SK-N-SH (cell line): ENCODE data around the gene ZAP70. TPM values are rescaled to one million over a fixed set of nuclear protein-coding genes. Genes with fewer than 3 reads are reported as not detected.

ENCODE experiments used
- CTCF ChIA-PET: fragments of 300-600, 350-600 bp; formaldehyde crosslinking; extraction: SDS; loops from one replicate; lab custom pipeline; 2021; lab: Yijun Ruan, JAX
- POLR2A ChIA-PET: fragments of 350-600 bp; sonication (Branson Sonifier 250); formaldehyde crosslinking; extraction: SDS; loops from one replicate; lab custom pipeline; 2020; ENCODE audit warnings: antibody characterized with exemption, inconsistent platforms; lab: Yijun Ruan, JAX
- DNase-seq: peaks from one replicate; pipeline ENCODE4 v3.0.0; 2012
- H2AFZ ChIP-seq: fragments of 200-600 bp; sonication (generic); 2 replicates; pipeline ENCODE4 v1.8.1; 2016; ENCODE audit warnings: antibody characterized with exemption, mild to moderate bottlenecking, low read depth
- H3F3A ChIP-seq: fragments of 200-600 bp; sonication (generic); replicated peaks from 2 replicates; pipeline ENCODE3; 2016; ENCODE audit warnings: antibody characterized with exemption, mild to moderate bottlenecking; ENCODE audit not compliant: insufficient read depth
- H3K27ac ChIP-seq, 2 experiments: fragments of 200-500 bp in 1 of 2; fragments of 200-600 bp in 1 of 2; sonication (Bioruptor generic) in 1 of 2; sonication (generic), shearing (Covaris generic) in 1 of 2; 2 replicates each; pipeline versions ENCODE4 v1.5.1 to v1.6.1; 2014 to 2016; ENCODE audit warnings: low read depth in 2 of 2, inconsistent platforms in 1 of 2, low read length in 1 of 2, mild to moderate bottlenecking in 1 of 2, mixed read lengths in 1 of 2
- H3K27me3 ChIP-seq: fragments of 200-600 bp; sonication (generic), shearing (Covaris generic); 2 replicates; pipeline ENCODE4 v1.6.1; 2016; ENCODE audit warnings: mixed run types; ENCODE audit not compliant: insufficient read depth
- H3K36me3 ChIP-seq, 2 experiments: fragments of 200-500 bp in 1 of 2; fragments of 200-600 bp in 1 of 2; sonication (Bioruptor generic) in 1 of 2; sonication (generic) in 1 of 2; replicated peaks in 1 of 2; 2 replicates each; pipeline versions ENCODE3 to v1.5.1; 2014 to 2016; ENCODE audit warnings: low read length in 1 of 2, mild to moderate bottlenecking in 1 of 2; ENCODE audit not compliant: insufficient read depth in 2 of 2, control insufficient read depth in 1 of 2
- H3K4me1 ChIP-seq, 2 experiments: fragments of 200-500 bp in 1 of 2; fragments of 200-600 bp in 1 of 2; sonication (Bioruptor generic) in 1 of 2; sonication (generic), shearing (Covaris generic) in 1 of 2; 2 replicates each; pipeline versions ENCODE4 v1.5.1 to v1.6.1; 2014 to 2016; ENCODE audit warnings: low read depth in 1 of 2, low read length in 1 of 2, mixed run types in 1 of 2; ENCODE audit not compliant: insufficient read depth in 2 of 2, control insufficient read depth in 1 of 2
- H3K4me2 ChIP-seq: fragments of 200-600 bp; sonication (generic), shearing (Covaris generic); 2 replicates; pipeline ENCODE4 v1.6.1; 2017; ENCODE audit warnings: mixed run types
- H3K4me3 ChIP-seq, 2 experiments: fragments of 200-500 bp in 1 of 2; fragments of 200-600 bp in 1 of 2; sonication (Bioruptor generic) in 1 of 2; sonication (generic), shearing (Covaris generic) in 1 of 2; 2 replicates each; pipeline versions ENCODE4 v1.5.1 to v1.8.1; 2014 to 2016; ENCODE audit warnings: low read depth in 2 of 2, inconsistent platforms in 1 of 2, low read length in 1 of 2, mild to moderate bottlenecking in 1 of 2, mixed read lengths in 1 of 2, moderate library complexity in 1 of 2
- H3K79me2 ChIP-seq: fragments of 200-600 bp; sonication (generic); 2 replicates; pipeline ENCODE4 v1.8.1; 2017; ENCODE audit warnings: mild to moderate bottlenecking; ENCODE audit not compliant: insufficient read depth
- H3K9ac ChIP-seq: fragments of 200-600 bp; sonication (generic); 2 replicates; pipeline ENCODE4 v1.6.1; 2017; ENCODE audit warnings: mixed run types
- H3K9me2 ChIP-seq: fragments of 200-600 bp; sonication (generic); 2 replicates; pipeline ENCODE4 v1.6.1; 2017; ENCODE audit warnings: mixed run types
- H3K9me3 ChIP-seq: fragments of 200-600 bp; sonication (generic); 2 replicates; pipeline ENCODE4 v1.6.1; 2017; ENCODE audit warnings: mixed run types, mild to moderate bottlenecking, moderate library complexity
- H4K20me1 ChIP-seq: fragments of 200-600 bp; sonication (generic); 2 replicates; pipeline ENCODE4 v1.6.1; 2017; ENCODE audit warnings: mild to moderate bottlenecking, mixed run types; ENCODE audit not compliant: insufficient read depth
- CHD2 ChIP-seq: fragments of 150-350 bp; IDR thresholded peaks from 2 replicates; pipeline ENCODE4 v1.6.1; 2018; ENCODE audit warnings: low read length; ENCODE audit not compliant: partially characterized antibody
- FOXJ3 ChIP-seq: sonication (generic); formaldehyde crosslinking; IDR thresholded peaks from 2 replicates; pipeline ENCODE4 v1.5.1; 2020; ENCODE audit warnings: mild to moderate bottlenecking, missing genetic modification reagents
- FOXM1 ChIP-seq: IDR thresholded peaks from 2 replicates; pipeline ENCODE4 v1.4.0; 2012; ENCODE audit warnings: low read depth, mild to moderate bottlenecking
- JUND ChIP-seq: IDR thresholded peaks from 2 replicates; pipeline ENCODE4 v1.4.0; 2012
- MAX ChIP-seq: IDR thresholded peaks from 2 replicates; pipeline ENCODE4 v1.4.0; 2012; ENCODE audit warnings: low read depth
- PBX3 ChIP-seq: IDR thresholded peaks from 2 replicates; pipeline ENCODE4; 2012
- POLR2AphosphoS5 ChIP-seq: IDR thresholded peaks from 2 replicates; pipeline ENCODE4 v1.6.1; 2012; ENCODE audit warnings: low read depth, low read length
- RCOR1 ChIP-seq: fragments of 150-350 bp; IDR thresholded peaks from 2 replicates; pipeline ENCODE4 v1.6.1; 2017; ENCODE audit warnings: antibody characterized with exemption, low read length
- RXRA ChIP-seq: IDR thresholded peaks from 2 replicates; pipeline ENCODE4 v1.4.0; 2012; ENCODE audit warnings: low read depth, mild to moderate bottlenecking, borderline replicate concordance
- SMC3 ChIP-seq: IDR thresholded peaks from 2 replicates; pipeline ENCODE4 v1.6.1; 2012; ENCODE audit warnings: low read depth, low read length, improper control_type of control experiment
- TAF1 ChIP-seq: IDR thresholded peaks from 2 replicates; pipeline ENCODE4 v1.6.1; 2012; ENCODE audit warnings: low read depth, mild to moderate bottlenecking, low read length, moderate library complexity, borderline replicate concordance
- TEAD4 ChIP-seq: IDR thresholded peaks from 2 replicates; pipeline ENCODE4 v1.4.0; 2012; ENCODE audit warnings: mild to moderate bottlenecking, borderline replicate concordance; ENCODE audit not compliant: insufficient read depth
- YY1 ChIP-seq: IDR thresholded peaks from 2 replicates; pipeline ENCODE4 v1.4.0; 2012; ENCODE audit warnings: low read depth, mild to moderate bottlenecking
- WGBS: methylation state at CpG from one replicate; pipeline ENCODE4 v1.1.6; 2017; ENCODE audit warnings: low lambda C conversion rate; 5-methylcytosine and 5-hydroxymethylcytosine counted together
- polyA plus RNA-seq, 3 experiments: library from polyadenylated mRNA; depleted of rRNA; stranded (reverse); fragments of >200 nt; gene quantifications; 2 replicates each; pipeline ENCODE4 v1.2.3, GENCODE V29; 2012
- TF ChIP-seq, protein P1 (sequence below): fragments of 200-600 bp; sonication (generic); IDR thresholded peaks from 2 replicates; pipeline ENCODE4 v1.6.1; 2017; ENCODE audit warnings: antibody characterized with exemption, mild to moderate bottlenecking, moderate library complexity
- TF ChIP-seq, protein P2 (sequence below): fragments of 150-350 bp; IDR thresholded peaks from 2 replicates; pipeline ENCODE4 v1.6.1; 2016; ENCODE audit warnings: mild to moderate bottlenecking, low read depth, low read length

ZAP70 gene
- polyA plus RNA-seq, 1 of the 3 experiments (the other 2 are of a cell fraction): 0.05 TPM

- Histone ChIP-seq H3K9me3 (no peaks in the 10 kb centered on the region), H3K9ac (no peak overlapping the region), H3K4me2 (no peak overlapping the region), H3K27ac (no peak overlapping the region), H3K4me3 (no peak overlapping the region), H3K79me2 (no peaks in the 10 kb centered on the region), H3K9me2 (no peaks in the 10 kb centered on the region), H4K20me1 (no peaks in the 10 kb centered on the region), H2AFZ (no peak overlapping the region), H3K36me3 (no peaks in the 10 kb centered on the region), H3K27me3 (no peaks in the 10 kb centered on the region), H3K4me1 (peaks cover 0 to 5% of the 10 kb centered on the region in 2 experiments; a peak in 1 of 4 replicates), H3F3A (no peaks in the 10 kb centered on the region)
- ChIA-PET CTCF (interaction anchor here (1.0 to 8.1 kb wide), 5 partner anchors 9 to 678 kb away, joined by 3 to 90 read pairs (median 7); no protein-coding TSS in a partner anchor), POLR2A (no interaction called here)
- no peak for DNase-seq
- 50% methylated on average over 11 of the region's 11 CpGs for WGBS
- TF ChIP-seq, protein P1, sequence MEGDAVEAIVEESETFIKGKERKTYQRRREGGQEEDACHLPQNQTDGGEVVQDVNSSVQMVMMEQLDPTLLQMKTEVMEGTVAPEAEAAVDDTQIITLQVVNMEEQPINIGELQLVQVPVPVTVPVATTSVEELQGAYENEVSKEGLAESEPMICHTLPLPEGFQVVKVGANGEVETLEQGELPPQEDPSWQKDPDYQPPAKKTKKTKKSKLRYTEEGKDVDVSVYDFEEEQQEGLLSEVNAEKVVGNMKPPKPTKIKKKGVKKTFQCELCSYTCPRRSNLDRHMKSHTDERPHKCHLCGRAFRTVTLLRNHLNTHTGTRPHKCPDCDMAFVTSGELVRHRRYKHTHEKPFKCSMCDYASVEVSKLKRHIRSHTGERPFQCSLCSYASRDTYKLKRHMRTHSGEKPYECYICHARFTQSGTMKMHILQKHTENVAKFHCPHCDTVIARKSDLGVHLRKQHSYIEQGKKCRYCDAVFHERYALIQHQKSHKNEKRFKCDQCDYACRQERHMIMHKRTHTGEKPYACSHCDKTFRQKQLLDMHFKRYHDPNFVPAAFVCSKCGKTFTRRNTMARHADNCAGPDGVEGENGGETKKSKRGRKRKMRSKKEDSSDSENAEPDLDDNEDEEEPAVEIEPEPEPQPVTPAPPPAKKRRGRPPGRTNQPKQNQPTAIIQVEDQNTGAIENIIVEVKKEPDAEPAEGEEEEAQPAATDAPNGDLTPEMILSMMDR: no peak
- TF ChIP-seq TAF1: no peak
- no peak for TF ChIP-seq FOXM1
- TF ChIP-seq SMC3: no peak
- TF ChIP-seq RCOR1: no peak
- TF ChIP-seq YY1: no peak
- TF ChIP-seq RXRA: no peak
- TF ChIP-seq JUND: no peak
- no peak for TF ChIP-seq CHD2
- TF ChIP-seq POLR2AphosphoS5: no peak
- TF ChIP-seq TEAD4: no peak
- no peak for TF ChIP-seq MAX
- no peak for TF ChIP-seq FOXJ3
- TF ChIP-seq, protein P2, sequence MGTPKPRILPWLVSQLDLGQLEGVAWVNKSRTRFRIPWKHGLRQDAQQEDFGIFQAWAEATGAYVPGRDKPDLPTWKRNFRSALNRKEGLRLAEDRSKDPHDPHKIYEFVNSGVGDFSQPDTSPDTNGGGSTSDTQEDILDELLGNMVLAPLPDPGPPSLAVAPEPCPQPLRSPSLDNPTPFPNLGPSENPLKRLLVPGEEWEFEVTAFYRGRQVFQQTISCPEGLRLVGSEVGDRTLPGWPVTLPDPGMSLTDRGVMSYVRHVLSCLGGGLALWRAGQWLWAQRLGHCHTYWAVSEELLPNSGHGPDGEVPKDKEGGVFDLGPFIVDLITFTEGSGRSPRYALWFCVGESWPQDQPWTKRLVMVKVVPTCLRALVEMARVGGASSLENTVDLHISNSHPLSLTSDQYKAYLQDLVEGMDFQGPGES: no peak
- TF ChIP-seq PBX3: no peak
Observed at GRCh38 chr2:97706708-97707345, 6.5 kb upstream of the ZAP70 start.
